Upper lobe of right lung (tissue), 1 donor: ENCODE results near the gene LEPR. TPM values are rescaled to one million over a fixed set of nuclear protein-coding genes. Genes with fewer than 3 reads are reported as not detected.

Experiments used
- ATAC-seq: fragments of 200-7000 bp; cut with Tn5 transposase; one replicate; pipeline ENCODE4 v1.9.1; 2020; ENCODE audit warnings: mild to moderate bottlenecking, moderate library complexity
- DNase-seq: peaks from one replicate; pipeline ENCODE4 v3.0.0-alpha.2; 2020
- H3K27ac ChIP-seq: fragments of 200-600 bp; one replicate; pipeline ENCODE4 v1.8.0; 2022
- H3K27me3 ChIP-seq: fragments of 200-600 bp; one replicate; pipeline ENCODE4 v1.8.0; 2022; ENCODE audit warnings: mild to moderate bottlenecking
- H3K36me3 ChIP-seq: fragments of 200-600 bp; one replicate; pipeline ENCODE4 v1.8.0; 2022
- H3K4me1 ChIP-seq: fragments of 200-600 bp; one replicate; pipeline ENCODE4 v1.8.0; 2022
- H3K4me3 ChIP-seq: fragments of 200-600 bp; one replicate; pipeline ENCODE4 v1.8.0; 2022; ENCODE audit warnings: mild to moderate bottlenecking
- H3K9me3 ChIP-seq: fragments of 200-600 bp; one replicate; pipeline ENCODE4 v1.8.0; 2022
- intact Hi-C: fragments of 100-400 bp; cut with DNase I; formaldehyde crosslinking; loops from one replicate; pipeline ENCODE4 v1.11.0; 2022
- total RNA-seq: library from RNA; stranded (reverse); fragmentation: NEBNext Ultra II Directional; extraction: Animal tissue kit (Norgen Biotek cat#: 25700); gene quantifications from one replicate; pipeline ENCODE4 v1.2.1, GENCODE V29; 2021
- TF ChIP-seq, protein P1 (sequence below): fragments of 200-600 bp; IDR thresholded peaks from one replicate; pipeline ENCODE4 v1.8.0; 2022; ENCODE audit warnings: antibody characterized with exemption
- donor health status: DM: no; HTN: yes; CAD: no; lungs with severe emphysema.

Gene LEPR
- total RNA-seq, 1 donor from 2014 or later, result 38.0 TPM

DNA sequence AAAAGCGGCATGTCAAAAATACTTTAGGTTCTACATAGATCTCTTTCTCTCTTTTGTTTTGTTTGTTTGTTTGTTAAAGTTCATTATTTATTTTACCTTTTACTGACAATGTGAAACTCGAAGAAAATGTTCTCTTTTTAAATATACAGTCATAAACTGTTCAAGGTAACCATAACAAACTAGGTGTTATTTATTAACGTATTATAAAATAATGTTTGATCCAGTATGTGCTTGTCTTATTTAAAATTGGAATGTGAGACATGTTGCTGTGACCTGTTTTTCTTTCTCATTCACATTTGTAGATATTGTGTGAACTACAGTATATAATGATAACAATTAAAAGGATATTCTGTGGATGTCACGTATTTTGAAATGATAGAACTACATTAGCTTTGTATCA lies 5.9 kb upstream of the LEPR start:
- Histone ChIP-seq H3K36me3 (no peaks in the 10 kb centered on the region), H3K4me3 (no peak overlapping the region), H3K27ac (no peak overlapping the region), H3K27me3 (no peaks in the 10 kb centered on the region), H3K9me3 (no peaks in the 10 kb centered on the region), H3K4me1 (peaks cover 7% of the 10 kb centered on the region)
- DNase-seq (no peak), ATAC-seq (no peak)
- TF ChIP-seq, protein P1, sequence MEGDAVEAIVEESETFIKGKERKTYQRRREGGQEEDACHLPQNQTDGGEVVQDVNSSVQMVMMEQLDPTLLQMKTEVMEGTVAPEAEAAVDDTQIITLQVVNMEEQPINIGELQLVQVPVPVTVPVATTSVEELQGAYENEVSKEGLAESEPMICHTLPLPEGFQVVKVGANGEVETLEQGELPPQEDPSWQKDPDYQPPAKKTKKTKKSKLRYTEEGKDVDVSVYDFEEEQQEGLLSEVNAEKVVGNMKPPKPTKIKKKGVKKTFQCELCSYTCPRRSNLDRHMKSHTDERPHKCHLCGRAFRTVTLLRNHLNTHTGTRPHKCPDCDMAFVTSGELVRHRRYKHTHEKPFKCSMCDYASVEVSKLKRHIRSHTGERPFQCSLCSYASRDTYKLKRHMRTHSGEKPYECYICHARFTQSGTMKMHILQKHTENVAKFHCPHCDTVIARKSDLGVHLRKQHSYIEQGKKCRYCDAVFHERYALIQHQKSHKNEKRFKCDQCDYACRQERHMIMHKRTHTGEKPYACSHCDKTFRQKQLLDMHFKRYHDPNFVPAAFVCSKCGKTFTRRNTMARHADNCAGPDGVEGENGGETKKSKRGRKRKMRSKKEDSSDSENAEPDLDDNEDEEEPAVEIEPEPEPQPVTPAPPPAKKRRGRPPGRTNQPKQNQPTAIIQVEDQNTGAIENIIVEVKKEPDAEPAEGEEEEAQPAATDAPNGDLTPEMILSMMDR, result no peak
- intact Hi-C loops, result no loop called here

DNA sequence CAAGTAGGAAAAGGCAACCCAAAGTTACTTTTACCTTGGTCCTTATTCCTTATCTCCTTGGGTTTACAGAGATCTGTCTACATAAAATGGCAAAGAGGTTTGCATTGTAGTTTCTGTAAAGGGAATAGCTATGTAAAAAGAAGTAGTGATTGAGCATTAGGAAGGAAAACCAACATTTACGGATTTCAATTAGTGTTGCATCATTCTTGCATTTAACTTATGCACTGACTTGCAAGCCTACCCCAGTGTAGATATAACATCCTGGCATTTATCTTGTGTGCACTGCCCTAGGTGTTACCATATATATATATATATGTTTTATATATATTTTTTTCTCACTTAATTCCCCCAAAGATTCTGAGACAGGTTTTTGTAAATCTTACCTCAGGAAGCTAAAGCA lies 3.7 kb upstream of the LEPR start:
- intact Hi-C loops, result no loop called here
- H3K4me1 ChIP-seq, result peaks cover 9% of the 10 kb centered on the region
- H3K27ac ChIP-seq, result no peak overlapping the region
- ATAC-seq (no peak), DNase-seq (no peak)
- H3K36me3 ChIP-seq, result no peaks in the 10 kb centered on the region
- TF ChIP-seq, protein P1, result no peak
- H3K27me3 ChIP-seq, result no peaks in the 10 kb centered on the region
- no peak overlapping the region for H3K4me3 ChIP-seq
- no peaks in the 10 kb centered on the region for H3K9me3 ChIP-seq

DNA sequence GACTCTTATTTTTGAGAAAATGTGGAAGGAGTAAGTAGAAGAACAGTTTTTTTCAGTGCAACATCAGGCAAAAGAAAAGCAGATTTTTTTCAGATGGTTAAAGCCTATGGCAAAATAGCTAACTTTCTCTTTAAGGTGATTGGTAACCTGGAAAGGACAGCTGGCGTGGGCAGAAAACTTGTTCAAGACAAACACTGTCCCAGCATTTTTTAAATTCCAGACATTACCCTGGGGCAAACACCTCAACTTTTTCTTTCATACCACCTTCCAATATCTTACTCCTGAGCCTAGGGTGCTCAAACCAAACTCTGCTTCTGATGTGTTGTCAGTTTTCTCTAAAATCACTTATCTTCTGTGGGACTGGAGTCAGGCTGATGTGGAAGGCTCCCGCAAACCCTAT lies 2.7 kb upstream of the LEPR start:
- no peak for DNase-seq
- Histone ChIP-seq H3K4me1 (peaks cover 18% of the 10 kb centered on the region), H3K4me3 (no peak overlapping the region), H3K9me3 (no peaks in the 10 kb centered on the region), H3K27ac (no peak overlapping the region), H3K36me3 (no peaks in the 10 kb centered on the region), H3K27me3 (no peaks in the 10 kb centered on the region)
- intact Hi-C loops, result no loop called here
- no peak for ATAC-seq
- TF ChIP-seq, protein P1, result no peak

DNA sequence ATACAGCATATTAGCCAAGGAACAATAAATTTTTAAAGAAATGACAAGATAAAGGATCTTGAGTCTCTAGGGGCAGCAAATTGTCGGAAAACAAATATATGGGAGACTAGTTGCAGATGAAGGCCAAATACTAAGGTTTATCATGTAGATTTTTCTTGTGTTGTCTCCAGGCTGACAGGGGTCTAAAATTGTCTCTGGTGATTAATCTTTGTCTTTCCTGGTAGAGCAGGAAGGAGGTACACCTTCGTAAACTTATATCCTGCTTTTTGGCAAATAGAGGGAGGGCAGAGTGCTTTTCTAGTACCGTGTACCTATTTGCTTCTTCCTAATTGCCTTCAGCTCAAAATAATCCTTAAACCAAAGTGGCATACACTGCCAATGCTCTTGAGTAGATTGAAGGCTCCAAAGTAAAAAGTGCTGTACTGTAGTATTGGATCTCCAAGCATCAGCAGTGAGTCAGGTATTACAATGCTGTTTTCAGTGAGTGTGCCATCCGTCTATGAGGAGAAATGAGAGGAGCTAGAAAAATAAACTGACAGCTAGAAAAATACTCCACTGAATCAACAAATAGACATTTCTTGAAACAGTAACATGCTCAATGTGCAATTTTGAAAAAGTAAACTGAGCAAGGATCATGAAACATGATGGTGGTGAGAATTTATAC lies 1.8 kb upstream of the LEPR start:
- ATAC-seq (no peak), DNase-seq (no peak)
- Histone ChIP-seq H3K9me3 (no peaks in the 10 kb centered on the region), H3K4me1 (peaks cover 26% of the 10 kb centered on the region), H3K4me3 (no peak overlapping the region), H3K36me3 (no peaks in the 10 kb centered on the region), H3K27ac (peak overlapping the region; percentile 84), H3K27me3 (no peaks in the 10 kb centered on the region)
- TF ChIP-seq, protein P1, result no peak
- intact Hi-C loops, result no loop called here

DNA sequence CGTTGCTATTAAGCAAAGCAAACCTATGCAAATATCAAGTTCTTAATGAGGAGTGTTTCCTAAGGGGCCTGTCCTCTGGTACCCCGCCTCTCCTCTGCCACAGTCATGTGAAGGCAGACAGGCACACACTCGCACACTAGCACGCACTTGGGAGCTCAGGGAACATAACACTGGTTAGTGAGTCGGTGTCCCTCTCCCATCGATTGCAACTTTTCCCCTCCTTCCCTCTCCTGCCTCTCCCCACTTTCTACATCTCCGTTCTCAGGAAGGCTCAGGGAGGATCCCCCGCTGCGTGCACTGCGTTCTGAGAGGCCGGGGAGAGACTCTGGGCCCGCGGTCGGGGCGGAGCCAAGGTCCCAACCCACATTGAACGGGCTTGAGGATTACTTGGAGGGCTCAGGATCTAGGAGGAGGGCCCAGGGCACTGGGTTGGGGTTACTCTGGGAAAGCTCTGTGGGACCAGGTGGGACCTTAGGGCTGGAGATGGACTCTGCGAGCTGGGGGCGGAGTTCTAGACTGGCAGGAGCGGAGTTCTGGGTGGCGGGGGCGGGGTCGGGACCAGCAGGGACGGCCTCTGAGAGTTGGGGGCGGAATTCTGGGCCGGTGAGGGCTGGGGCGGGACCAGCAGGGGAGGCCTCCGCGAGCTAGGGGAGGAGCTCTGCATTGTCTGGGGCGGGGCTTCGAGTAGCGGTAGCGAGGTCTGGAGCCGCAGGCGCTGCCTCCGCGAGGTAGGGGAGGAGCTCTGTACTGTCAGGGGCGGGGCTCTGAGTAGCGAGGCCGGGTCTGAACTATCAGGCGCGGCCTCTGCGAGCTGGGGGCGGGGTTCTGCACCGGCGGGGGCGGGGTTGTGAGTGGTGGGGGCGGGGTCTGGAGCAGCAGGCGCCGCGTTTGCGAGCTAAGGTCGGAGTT lies 533 bp upstream of the LEPR start:
- peak; percentile 100 for DNase-seq
- TF ChIP-seq, protein P1, result no peak
- peaks cover 33% of the 10 kb centered on the region for H3K4me1 ChIP-seq
- H3K4me3 ChIP-seq, result peak overlapping the region; percentile 77
- peaks cover under 1% of the 10 kb centered on the region for H3K36me3 ChIP-seq
- intact Hi-C loops, result no loop called here
- no peaks in the 10 kb centered on the region for H3K27me3 ChIP-seq
- no peaks in the 10 kb centered on the region for H3K9me3 ChIP-seq
- H3K27ac ChIP-seq, result peak overlapping the region; percentile 99
- peak; percentile 95 for ATAC-seq
